Measurements from ENCODE around the gene PLXNA2.

Gene PLXNA2

DNA sequence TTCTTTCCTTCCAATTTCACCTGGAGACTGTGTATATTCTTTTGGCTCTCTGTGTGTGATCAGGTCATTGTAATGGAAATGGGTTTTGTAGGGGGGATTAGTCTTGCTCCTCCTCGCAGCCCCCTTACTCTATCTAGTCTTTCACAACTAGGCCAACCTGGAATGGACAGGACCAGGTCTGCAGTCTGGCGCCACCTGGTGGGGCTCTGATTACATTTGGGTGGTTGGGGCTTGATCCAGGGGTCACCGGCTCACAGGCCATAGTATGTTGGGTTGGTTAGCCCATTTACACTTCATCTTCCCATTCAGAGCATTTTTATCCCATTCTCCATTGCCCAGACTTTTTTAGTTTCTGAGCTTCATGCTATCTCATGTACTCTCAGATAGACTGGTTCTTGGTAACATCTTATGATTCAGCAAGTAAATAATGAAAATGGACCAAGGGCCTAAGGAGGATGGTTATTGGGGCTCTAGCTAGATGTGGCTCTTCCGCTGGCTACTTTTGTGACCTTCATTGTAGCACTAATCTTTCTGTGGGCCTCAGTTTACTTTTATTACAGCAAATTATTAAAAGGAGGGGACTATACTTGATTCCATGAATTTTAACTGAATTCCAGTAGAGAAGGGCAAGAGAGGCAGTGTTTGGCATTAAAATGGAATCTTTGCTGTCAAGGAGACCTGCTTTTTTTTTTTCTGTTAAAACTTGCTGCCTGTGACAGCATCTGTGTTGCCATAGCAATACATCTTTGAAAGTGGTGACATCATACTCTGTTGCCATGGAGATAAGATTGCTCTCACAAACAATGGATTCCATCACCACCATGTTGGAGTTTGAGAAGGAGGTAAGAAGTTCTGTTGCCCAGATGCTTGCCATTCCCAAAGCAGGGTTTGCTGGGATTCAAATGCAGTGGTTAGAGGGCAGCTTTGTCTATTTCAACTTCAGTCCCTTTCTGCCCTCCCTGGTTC lies 150.1 kb downstream of the PLXNA2 start:
- DNase-seq (ENCODE audit: low read depth in 2 of 2): peak; percentile 48 to 68

DNA sequence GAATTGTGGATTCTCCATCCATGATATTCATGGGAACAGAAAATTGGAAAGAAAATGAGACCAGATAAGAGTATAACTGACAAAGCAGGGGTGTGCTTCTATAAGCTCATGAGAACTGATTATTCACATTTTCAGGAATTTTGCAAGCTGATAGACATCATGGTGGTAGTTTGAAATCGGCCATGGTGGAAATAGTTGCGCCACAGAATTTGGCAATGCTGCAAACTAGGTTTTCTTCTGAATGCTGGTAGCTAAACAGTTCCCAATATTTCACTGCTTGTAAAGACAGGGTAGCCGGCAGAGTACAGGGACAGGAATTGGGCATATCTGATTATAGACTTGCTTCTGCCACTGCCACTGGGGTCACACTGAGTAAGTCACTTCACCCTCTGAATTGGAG lies 151.1 kb downstream of the PLXNA2 start:
- DNase-seq (ENCODE audit: low read depth in 2 of 2): no peak

DNA sequence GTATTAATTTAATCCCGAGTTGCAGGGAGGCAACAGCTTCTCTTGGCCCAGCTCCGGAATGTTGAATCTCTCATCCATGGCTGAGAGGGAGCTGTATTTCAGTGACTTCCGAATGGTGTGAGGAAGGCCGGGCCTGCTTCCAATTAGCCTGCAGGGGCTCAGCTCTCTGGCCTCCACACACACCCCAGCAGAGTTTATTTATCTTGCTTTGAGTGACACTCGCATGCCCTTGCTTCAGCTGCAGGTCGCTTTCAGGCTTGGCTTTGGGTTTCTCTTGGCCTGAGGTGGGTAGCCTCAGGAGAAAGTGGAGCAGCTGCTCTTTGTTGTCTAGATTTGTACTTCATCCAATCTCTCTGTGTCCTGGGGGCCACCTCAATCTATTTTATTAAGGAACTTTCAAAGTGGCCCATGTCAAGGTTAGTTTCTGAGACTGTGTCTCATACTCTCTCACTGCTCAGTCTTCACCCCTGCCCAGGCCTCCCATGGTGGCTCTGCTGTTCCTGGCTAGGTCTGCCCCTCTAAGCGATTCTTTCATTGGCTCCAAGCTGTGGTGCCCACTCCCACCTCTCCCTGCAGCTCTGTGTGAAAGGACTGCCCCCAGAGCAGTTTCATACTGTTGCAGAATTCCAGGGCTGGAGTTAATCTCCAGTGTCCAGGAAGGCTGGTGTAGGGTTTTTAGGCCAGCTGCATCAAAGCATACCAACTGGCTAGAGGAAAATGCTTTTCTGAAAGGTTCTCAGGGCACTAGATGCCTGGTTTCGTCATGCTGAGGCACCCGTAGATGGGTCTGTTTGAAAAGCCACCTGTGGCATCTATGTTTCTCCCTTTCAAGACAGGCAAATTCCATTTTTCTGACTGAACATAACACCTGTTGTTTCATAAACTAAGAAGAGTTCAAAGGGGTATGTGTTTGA lies 153.5 kb downstream of the PLXNA2 start:
- no peak for DNase-seq (ENCODE audit: low read depth in 2 of 2)

DNA sequence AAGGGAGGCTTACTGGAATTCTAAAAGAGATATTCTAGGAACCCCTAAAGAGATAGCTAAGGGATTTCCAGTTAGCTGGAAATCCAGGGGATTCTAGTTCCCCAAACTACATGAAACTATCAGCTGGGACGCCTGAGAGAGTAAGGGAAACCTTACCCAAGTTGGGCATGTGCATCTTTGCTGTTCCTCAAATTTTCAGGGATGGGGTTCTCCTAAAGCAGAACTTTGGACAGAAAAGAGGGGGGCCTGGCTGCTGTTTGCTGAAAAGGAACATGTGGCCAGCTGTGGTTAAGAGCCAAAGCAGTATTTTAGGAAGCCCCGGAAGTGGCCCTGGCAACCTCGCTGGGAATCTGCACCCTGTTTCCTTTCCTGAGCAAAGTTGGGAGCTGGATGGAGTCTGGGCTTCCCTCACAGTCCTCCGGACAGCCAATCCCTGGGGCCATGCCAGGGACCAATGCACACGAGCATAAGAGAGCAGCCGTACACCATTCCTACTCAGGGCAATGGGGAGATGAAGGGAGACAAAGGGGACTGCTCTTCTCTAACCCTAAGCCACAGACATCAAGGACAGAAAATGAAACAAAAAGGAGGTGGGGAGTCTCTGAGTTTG lies 154.3 kb downstream of the PLXNA2 start:
- DNase-seq (ENCODE audit: low read depth in 2 of 2): no peak

DNA sequence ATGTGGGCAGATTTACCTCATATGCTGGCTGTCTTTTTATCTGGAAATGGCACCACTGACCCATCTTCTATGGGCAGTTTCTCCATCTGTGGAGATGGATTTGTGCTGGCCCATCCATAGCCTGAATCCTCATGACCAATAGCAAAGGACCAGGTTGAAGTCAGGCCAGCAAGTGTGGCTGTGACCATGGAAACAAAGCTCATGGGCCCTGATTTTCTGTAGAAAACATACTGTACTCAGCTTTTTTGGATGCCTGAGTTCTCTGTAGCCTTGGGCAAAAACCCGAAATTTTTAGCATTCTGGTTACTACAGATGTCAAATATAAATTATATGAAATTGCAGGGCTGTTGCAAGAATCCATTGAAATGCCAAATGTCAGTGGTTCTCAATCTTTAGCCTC lies 155.0 kb downstream of the PLXNA2 start:
- DNase-seq (ENCODE audit: low read depth in 2 of 2): no peak

DNA sequence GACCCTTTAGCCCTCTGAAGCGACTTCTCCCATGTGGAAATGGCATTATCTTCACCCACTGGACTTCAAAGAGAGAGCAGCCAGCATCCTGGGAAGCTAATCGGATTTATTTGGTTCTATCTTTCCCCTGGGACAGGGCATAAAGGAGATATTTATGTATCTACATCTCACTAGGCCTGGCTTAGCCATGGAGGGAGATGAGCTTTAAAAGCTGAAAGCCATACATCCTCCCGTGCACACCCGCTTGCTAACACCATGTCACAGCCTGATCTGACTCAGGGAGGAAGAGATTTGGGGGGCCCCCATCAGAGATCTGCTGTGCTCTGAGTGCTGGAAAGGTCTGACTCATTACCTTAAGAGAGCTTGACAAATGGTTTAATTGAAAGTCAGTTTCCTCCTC lies 155.9 kb downstream of the PLXNA2 start:
- DNase-seq (ENCODE audit: low read depth in 2 of 2): no peak

DNA sequence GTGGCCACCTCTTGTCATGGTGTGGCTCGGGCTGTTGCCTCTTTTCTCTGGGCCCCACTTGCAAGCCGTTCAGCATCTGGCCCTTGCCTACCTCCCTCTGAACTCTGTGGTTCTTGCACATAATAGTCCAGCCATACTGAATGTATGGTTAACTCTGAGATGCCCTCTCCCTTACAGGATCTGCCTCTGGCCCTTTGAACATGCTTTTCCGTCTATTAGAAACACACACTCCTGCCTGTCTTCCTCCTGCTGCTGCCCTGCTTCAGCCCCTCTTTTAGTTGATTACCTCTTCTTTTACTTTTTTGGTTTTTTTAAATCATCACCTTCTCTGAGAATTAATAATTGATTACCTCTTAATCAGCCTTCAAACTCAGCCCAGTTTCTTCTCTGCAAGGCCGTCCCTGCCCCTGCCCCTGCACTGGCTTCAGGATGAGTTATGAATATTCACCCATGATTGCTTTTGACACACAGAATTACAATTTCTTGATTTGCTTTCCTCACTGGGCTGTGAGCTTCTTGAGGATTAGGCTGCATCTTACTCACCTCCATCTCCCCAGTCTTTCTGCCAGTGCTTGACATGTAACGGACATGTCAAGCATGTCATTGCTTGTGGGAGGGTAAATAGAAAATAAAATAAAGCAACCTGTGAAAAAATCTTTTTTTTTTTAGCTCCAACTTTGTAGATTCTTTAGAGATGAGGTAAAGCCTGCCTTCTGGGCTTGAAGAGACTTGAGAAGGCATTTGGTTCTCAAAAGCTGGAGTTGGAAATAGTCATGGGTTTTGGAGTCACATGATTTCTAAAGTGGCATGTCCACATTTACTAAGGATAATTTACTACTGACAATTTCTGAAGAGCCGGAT lies 158.3 kb downstream of the PLXNA2 start:
- DNase-seq (ENCODE audit: low read depth in 2 of 2): no peak

DNA sequence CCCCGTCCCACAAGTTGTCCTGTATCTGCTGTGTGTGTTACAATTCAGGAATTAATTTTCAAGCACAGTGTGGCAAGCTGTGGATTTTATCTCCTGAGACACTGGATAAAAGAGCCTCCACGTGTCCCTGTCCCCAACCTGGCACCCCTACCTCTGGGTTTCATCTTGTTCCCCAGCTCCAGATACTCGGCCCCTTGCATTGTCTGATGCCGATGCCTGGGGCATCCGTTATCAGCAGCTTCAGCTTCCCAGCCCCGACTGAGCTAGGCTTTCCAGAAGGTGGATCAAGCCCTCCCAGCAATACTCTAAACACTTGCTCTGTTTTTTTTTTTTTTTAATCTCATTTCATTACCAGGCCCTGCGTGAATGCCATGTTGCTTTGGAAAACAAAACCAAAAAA lies 159.4 kb downstream of the PLXNA2 start:
- no peak for DNase-seq (ENCODE audit: low read depth in 2 of 2)

DNA sequence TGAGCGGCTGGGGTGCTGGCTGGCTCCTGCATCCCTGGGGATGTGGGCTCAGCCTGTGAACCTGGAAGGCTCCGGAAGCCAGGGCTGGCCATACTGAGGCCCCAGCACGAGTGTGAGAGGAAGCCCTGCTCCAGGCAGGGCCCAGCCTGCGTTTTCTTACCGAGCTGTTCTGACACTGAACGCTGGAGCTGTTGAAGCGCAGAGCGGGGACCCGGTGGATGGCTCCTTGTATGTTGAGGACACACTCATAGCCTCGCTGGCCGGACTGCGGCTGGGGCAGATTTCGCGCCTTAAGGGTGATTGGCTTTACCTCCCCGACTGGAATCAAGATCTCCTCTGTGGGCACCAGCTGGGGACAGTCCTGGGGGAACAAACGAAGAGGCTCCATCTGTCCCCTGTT lies 160.0 kb downstream of the PLXNA2 start:
- no peak for DNase-seq (ENCODE audit: low read depth in 2 of 2)

DNA sequence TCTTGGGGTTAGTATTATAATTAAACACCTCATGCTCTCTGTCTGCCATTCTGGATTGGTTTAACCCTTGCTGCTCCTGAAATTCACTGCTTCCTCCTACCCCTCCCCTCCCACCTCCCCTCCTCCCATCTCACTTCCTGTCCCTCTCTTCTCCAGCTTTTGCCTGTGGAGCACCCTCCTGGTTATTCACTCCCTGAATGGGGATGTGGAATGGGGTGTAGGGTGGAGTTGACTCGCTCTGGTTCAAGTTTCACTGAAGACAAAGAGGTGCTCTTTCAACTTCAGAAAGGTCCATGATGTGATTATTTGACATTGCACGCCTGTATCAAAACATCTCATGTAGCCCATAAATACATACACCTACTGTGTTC lies 160.5 kb downstream of the PLXNA2 start:
- DNase-seq (ENCODE audit: low read depth in 2 of 2): no peak

DNA sequence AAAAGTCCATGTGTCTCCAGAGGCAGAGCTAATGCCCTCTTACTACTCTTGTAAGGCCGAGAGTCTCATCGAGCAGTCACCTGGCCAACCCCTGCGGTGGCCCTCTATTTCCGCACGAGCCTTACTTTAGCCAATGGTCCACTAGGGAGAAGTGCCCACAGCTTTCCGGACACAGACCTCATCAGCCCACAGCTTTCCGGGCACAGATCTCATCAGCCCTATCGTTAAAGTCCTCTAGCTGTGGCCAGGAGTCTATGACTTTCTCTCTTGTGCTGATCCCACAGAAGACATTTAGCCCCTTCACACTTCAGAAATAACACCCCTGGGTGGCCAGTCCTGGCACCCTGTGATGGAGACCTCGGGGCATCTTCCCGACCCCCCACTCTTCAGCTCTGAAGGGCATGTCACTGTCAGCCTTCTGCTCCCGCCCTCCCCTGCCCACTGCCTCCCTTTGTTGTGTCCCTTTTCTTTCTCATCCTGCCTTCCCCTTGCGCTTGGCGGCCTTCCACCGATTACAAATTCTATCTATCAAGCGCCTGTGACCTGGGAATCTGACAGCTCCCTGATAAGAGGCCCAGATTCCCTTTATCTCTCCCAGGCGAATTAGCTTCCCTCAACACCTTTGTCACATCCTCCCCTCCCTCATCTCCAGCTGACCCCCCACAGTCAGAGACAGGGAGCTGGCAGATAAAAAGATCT lies 161.0 kb downstream of the PLXNA2 start:
- DNase-seq (ENCODE audit: low read depth in 2 of 2): no peak

DNA sequence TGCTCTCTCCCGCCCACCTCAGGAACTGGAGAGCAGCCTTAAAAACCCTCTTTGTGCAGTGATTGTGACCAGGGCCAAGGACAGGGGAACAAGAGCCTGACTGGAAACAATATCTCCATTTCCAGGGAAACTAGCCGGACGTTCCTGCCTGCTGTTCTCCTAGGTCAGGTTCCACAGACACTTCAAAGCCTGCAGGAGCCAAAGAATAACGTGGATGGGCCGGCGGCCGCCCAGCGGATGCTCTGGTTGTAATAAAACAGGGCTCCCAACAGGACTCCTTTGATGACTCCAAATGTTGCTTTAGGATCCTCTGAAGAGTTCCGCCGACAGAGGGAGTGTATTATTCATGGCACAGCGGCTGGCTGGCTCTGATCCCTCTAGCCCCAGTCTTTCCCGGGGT lies 162.2 kb downstream of the PLXNA2 start:
- DNase-seq (ENCODE audit: low read depth in 2 of 2): no peak

DNA sequence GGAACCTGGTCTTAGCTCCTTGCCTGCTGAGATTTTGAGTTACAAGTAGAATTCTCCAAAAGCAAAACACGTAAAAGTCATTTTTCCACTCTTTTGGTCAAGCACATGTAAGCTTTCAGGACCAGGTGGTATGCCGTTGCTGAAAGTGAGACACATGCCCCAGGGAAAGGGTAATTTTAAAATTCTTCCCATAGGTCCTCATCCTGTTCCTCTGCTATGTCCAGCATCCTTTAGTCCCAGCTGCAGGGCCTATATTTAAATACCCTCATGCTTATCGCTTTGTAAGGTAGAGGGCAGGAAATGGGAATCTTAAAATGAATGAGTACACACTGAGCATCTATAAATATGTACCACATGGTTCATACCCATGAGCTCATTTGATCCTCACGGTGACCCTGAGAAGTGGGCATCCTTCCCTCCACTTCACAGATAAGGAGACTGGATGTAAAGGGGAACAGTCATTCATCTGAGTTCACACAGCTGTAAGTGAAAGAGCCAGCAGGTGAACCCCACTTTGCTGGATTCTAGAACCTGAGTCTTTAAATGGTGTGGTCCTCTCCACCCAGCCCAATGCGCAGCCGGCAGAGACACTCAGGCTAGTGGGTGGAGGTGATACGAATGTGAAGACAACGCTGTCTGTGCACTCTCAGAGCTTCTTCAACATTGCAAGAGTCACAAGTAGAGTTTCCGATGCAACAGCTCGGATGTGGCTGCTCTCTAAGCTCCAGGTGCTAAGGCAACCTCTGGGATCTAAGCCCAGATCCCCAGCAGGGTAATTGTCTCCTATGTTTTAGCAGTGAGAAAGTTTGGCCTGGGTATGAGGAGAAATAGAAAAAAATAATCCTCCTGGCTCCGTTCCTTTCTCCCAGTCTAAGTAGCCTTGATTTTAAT lies 163.5 kb downstream of the PLXNA2 start:
- no peak for DNase-seq (ENCODE audit: low read depth in 2 of 2)

DNA sequence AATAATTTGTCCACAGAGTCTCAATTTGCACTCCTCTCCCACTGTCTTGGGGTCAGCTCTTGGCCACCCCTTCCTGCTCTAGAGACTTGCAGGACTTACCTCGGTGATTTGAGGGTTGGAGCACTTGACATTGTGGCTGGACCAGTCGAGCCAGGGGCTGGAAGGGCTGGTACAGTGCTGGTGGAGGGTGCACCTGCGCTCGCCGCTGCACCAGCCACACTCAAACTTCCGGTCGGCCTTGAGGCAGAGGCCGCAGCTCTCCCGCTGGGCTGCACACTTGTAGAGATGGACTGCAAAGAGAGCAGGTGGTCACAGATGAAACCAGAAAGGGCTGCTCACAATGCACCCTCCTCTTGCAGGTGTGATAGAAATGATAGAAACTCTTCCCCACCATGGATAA lies 165.0 kb downstream of the PLXNA2 start:
- no peak for DNase-seq (ENCODE audit: low read depth in 2 of 2)

DNA sequence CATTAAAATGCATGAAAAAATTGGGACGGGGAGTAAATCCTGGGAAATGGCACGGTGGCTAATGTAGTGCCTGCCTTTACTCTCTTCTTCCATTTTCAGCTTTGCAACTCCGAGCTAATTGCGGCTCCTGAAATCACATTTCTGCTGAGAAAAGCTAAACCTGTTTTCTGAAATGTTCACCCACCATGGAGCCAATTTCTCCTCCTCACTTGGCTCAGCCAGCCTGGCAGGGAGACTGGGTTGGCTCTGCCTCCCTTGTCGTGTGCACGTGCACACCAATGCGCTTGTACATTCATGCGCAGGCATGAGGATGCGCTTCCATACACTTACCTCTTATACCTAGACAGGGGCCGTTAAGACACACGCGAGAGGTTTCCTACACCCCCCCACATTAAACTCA lies 165.4 kb downstream of the PLXNA2 start:
- no peak for DNase-seq (ENCODE audit: low read depth in 2 of 2)

DNA sequence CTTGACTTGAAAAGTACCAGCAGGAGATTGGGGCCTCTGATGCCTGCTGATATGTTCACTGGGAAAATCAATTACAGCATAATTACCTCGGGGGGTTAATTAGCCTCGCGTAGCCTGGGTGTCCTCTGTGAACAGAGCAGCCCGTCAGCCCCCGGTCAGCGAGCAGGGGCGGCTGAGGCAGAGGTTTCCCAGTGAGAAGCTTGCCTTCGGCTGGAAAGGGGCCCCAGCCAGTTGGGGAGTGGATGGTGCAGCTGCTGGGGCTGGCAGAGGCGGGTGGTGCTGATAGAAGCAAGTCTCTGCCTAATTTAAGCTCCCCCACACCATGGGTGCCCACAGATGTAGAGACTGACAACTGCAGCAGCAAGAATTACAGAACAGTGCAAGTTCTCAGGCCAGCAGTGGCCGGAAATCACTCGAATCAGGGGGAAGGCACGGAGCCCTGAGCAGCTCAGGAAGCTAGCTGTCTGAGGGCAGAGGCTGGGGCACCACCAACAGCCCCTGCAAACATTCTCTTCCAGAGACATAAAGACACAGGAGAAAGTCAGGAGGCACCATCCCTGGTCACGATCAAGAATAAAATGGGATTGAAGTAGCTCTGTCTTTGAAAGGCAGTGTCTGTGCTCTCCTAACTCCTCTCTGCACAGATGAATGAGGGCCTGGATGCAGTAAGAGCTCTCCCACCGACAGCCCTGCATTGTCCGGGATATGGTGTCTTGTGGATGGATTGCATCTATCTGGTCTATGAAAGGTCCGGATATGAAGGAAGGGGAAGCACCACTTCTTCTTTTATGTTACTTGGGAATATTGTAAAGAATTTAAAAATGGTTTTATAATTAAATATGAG lies 166.7 kb downstream of the PLXNA2 start:
- no peak for DNase-seq (ENCODE audit: low read depth in 2 of 2)

DNA sequence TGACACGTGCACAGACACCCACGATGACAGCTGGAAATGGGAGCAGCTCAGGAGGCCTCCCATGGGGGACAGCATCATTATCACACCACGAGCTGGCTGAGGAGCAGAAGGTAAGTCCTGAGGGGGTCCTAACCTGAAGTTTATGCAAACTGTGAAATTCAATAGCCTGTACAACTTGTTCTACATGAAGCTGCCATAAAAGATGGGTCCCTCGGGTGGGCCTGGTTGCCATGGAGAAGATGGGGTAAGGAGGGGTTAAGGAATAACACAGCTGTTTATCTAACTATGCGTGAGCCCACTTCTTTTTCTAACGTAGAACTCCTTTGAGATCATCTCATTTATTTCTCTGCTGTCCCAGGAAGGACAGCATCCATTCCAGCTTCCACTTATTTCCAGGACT lies 169.8 kb downstream of the PLXNA2 start:
- DNase-seq (ENCODE audit: low read depth in 2 of 2): no peak

DNA sequence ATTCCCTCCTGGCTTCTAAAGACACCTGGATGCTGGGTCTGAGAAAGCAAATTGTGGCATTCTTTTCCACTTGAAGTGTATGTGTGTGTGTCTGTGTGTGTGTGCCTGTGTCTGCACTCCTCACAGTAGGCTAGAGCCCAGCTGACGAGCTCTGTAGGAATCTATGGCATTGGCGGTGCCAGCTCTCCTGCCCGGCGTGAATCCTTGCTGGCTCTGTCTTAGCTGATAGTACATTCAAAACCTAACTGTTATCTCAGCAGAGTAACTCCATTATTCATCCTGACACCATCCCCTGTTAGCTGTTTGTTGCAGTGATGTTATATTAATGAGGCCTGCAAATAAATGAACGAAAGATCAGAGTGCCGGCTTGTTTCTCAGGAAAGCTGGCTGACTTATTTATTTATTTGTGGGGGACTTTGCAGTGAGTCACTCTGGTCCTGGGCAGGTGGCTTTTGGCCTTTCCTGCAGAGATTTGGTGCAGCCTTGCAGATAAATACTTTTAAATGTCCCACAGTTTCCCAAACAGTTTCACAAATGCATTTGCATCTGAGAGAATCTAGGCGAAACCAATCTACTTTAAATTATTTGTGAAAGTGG lies 172.7 kb downstream of the PLXNA2 start:
- DNase-seq (ENCODE audit: low read depth in 2 of 2): no peak

Measured in stimulated activated CD4-positive, alpha-beta T cell treated with anti-CD3 and anti-CD28 coated beads, Interleukin-4, amount 100 ng/mL, for 48 hours (primary cell).